GM21619 (cell line): ENCODE measurements around the gene ADORA2A.
A peak's percentile ranks its signal among the peaks of the same experiment; 100 is the strongest.

Source experiments
- ATAC-seq: cut with Tn5 transposase; IDR thresholded peaks from one replicate; pipeline ENCODE4 v1.9.1; 2021; ENCODE audit not compliant: unreplicated experiment

The ADORA2A gene

DNA sequence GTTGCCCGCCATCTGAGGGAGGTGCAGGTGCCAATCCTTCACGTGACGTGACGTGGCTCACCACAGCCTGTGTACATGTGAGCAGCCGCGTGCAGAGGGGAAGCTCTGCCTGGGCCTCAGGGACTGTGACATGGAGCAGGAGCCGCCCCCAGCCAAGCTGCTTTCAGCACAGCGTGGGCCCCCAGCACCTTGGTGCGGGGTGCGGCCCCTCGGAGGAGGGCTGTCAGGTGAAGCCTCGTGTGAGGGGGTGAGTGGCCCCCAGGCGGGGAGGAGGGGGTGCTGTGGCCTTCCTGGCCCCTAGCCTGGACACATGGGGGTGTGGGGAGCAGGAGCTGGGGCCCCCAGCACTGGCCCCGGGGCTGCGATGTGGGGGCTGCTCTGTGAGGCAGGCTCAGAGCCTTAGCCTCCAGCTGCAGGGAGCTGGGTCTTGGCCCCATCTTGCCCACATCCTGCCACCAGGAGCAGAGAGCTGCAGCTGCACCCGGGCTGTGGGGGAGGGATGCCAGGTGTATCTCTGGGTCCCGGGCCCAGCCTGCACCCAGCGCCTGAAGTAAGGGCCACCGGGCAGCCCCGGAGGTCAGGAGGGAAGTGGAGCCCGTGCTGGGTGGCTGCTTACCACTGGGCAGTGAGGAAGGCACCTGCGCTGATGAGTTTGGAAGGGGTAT is at the start of gene ADORA2A:
TSS of gene ADORA2A (plus strand) at position 100 of the 665 bp plus-strand sequence. CDS start 5,806 bp downstream, outside the sequence.
- peak; percentile 47 for ATAC-seq

DNA sequence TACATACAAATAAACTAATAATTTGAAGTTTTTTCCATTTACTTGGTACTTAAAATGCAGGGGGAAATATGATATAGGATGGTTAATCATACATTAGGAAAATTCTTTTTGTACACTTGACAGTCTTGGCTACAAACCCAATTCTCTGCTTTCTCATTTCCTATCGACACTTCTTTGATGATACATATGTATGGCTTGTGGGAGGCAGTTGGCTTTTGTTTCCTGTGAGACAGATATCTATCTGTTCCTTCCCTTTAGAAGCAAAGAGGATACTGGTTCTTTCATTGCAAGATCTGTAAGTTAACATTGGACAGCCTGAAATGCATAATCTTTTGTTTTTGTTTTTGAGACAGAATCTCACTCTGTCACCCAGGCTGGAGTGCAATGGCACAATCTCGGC is 47.9 kb upstream of the ADORA2A start:
- no peak for ATAC-seq

DNA sequence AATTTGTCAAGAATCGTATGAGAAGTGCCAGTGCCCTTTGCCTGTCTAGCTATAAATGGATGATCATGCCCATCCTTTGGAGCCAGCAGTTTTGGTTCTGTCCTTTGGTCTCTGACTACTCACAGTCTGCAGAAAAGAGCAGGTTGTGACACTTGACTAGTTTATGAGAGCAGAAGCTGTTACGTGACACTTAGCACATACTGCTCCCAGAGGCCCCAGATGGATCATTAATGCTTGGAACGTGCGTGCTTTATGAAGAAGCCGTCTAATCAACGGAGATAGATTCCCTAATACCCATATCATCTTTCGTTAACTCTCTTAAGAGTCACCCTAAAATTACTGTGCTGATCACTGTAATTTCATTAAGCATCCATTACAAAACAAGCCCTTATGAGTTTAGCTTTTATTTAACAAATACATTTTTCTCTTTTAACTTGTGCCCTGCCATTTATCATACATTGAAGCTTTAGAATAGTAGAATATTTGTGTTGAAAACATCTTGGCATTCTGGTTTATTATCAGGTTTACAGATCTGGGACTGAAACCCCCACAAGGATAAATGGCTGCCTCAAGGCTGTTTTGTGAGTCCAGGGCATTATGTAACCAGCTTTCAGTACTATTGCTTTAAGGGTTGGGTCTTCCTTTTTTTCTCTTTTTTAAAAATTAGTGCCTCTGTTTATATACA is 47.0 kb upstream of the ADORA2A start:
- no peak for ATAC-seq

DNA sequence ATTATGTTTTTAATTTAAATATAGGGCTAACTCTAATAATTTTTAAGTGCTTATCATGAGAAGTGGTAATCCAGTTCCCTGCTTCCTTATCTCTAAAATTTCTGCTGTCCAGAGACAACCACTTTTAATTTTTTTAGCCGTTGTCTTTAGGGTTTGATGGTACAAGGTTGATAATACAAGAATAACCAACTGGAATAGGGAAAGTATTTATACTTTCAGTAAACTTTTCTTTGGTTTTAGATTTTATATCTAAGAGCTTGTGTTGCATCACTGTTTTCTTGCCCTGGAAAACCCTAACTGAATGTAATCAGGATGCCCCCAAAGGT is 46.5 kb upstream of the ADORA2A start:
- ATAC-seq = no peak

DNA sequence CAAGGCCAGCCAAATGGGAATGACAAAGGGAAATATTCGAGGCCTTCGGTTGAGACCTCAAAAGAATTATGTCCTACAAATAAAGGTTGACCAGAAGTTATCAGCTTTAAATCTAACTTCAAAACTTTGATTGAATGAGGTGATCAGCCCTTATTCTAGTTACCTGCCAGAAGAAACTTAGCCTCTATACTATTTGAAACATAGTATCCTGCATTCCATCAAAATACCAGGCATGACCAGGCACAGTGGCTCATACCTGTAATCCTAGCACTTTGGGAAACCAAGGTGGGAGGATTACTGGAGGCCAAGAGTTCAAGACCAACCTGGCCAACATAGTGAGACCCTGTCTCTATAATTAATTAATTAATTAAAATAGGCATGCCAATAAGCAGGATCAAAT is 44.3 kb upstream of the ADORA2A start:
- no peak for ATAC-seq

DNA sequence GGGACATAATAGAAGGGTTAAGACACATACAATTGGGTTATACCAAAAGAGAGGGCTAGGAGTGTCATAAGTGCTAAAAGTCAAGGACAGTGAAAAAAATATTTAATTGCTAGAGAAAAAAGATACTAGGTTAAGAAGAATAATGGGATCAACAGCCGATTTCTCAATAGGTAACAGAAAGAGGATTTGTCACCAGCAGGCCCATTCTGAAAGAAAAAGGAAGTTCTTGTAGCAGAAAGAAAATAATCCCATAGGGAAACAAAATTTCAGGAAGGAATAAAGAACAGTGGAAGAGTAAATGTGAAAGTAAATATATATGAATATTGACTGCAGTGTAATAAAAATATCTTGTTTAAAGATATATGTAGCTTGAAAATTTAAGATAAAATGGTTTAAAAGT is 43.3 kb upstream of the ADORA2A start:
- no peak for ATAC-seq

DNA sequence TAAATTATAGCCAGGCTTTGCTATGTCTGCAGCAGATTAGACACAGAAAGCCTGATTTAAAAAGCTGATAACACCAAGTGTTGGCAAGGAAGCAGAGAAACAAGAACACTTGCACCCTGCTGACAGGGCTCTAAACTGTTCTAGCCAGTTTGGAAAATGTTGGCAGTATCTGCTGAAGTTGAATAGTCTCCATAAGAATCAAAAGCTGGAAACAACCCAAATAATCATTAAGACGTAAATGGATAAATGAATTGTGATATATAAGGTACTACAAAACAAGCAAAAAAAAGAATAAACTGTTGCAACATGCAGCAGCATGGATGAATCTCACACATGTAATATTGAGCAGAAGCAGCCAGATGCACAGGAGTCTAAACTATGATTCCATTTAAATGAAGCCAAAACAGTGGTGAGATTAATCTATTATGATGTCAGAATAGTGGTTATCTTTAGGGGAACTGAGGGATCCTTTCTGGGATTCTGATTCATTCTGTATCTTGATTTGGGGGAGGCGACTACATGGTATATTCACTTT is 40.4 kb upstream of the ADORA2A start:
- no peak for ATAC-seq

DNA sequence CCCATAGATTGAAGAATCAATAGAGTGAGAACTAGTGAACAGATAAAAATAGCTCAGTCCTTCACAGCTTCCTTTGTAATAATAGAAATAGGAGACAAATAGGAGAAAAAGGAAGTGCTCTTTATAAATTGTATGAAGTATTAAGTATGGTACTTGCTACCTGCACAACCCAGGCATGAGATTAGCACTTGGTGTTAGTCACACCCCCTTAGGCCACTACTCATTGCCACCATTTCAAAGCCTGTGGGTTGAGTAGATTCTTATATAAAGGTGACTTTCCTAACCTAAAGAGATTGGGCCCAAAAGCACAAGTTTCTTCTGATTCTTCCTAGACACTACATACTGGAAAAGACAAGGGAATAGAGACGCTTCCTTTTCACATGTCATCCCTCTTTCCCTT is 37.7 kb upstream of the ADORA2A start:
- no peak for ATAC-seq

DNA sequence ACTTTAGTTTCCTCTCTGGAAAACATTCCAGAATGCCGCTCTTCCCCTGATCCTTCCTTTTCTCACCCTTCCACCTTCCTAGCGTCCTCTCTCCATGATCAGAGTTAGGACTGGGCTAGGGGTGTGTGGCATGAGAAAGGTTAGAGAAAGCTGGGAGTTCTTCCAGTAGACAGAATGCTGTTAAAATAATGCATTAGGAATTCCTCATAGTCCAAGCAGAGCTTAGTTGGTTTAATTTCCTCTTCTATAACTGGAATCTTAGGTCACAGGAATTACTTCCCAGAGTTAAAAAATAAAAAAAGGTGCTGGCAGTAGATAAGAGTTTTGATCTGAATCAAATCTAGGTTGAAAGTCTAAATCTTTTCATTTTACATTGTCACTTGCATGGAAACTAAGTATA is 37.2 kb upstream of the ADORA2A start:
- ATAC-seq = no peak

DNA sequence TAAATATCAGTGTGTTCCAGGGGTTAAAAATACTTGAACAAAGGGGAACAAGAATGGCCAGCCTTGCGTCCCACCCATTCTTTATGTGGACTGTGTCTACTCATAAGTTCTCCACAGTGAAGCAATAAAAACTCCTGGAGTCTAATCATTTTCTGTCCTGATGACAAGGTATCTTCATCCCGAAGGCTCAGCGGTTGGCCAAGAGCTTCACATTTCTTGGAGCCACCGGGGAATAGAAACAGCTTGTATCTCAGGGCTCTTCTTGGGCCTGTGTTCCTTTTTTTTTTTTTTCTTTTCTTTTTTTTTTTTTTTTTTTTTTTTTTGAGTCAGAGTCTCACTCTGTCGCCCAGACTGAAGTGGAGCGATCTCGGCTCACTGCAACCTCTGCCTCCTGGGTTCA is 36.8 kb upstream of the ADORA2A start:
- no peak for ATAC-seq

DNA sequence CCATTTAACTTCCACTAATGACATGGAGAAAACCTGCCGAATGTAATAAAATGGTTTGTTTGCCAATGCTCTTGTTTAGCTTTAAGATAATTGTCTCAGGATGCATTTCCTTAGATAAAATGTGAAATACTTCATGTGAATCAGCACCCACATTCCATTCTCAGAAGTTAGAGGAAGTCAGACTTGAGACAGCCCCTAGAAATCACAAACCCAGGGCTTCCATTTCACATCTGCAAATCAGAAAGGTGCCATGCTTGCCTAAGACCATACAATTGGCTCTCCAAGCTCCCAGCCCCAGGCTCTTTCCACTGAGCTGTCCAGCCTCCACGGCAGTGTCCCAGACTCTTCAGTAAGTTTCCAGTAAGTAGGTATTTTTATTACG is 35.6 kb upstream of the ADORA2A start:
- ATAC-seq = no peak

DNA sequence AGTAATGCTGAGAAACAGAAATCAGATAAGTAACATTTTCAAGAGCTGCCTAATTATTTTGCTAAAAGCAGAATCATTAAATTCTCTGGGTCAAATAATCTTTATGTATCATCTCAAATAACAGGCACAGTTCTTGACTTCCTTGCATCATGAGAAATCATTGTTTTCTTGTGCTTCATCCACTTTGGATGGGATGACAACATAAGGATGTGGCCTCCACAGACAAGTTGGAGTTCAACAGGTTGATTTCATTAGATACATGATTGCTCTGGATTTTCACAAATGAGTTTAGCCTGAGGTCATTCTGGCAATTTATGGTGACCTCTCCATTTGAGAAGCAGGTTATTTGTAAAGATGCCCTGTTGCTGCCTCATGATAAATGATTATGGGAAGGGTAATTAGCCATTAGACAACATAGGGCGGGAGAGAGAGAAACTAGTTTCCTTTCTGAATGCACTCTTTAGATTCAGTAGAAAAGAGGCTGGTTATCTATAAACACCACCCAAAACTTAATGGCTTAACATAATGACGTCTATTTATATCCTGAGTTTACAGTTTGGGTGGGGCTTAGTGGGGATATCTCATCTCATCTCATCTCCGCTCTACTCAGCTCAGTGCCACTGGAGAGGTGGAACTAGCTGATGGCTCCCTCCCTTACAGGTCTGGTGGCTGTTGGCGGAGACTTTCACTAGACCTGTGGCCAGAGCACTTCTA is 35.0 kb upstream of the ADORA2A start:
- no peak for ATAC-seq

DNA sequence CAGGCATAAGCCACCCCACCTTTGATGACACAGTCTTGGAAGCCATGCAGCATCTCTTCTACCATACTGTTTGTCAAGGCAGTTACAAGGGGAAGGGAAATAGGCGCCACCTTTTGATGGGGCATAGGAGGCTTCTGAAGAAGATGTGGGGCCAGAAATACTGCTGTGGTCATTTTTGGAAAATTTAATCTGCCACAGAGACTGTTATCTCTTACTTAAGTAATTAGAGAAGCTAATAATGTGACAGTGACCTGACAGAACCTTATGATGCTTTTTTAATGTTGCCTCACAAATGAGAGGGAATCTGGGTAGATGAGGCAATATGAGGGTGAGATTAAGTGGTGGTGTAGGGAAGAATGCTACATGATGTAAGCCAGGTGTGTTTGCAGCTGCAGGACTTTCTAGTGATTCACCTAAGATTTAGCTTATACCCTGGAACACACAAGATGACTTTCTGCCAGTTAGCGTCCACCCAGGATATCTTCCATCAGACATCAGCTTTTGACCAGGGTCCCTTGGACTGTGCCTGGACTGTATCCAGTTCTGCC is 34.3 kb upstream of the ADORA2A start:
- no peak for ATAC-seq

DNA sequence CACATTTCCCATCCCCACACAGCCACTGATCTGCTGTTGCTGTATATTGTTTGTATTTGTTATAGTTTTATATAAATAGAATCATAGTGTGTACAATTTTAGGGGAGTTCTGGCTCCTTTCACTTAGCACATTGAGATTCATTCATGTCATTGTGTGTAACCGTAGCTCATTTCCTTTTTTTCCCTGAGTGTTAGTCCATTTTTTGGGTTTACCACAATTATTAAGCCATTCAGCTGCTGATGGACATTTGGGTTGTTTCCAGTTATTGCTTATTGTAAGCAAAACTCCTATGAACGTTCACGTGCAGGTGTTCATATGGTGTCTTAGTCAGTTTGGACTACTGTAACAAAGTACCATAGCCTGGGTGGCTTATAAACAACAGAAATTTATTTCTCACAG is 33.6 kb upstream of the ADORA2A start:
- ATAC-seq = no peak

DNA sequence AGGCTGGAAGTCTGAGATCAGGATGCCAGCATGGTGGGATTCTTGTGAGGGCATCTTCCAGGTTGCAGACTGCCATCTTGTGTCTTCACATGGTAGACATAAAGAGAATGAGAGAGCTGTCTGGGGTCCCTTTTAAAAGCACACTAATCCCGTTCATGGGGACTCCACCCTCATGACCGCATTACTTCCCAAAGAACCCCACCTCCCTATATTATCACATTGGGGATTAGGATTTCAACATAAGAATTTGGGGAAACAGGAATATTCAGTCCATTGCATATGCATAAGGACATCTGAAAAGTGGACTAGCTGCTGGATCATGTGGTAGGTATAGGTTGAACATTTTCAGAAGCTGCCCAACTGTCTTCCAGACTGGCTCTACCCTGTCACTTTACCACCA is 33.1 kb upstream of the ADORA2A start:
- no peak for ATAC-seq

DNA sequence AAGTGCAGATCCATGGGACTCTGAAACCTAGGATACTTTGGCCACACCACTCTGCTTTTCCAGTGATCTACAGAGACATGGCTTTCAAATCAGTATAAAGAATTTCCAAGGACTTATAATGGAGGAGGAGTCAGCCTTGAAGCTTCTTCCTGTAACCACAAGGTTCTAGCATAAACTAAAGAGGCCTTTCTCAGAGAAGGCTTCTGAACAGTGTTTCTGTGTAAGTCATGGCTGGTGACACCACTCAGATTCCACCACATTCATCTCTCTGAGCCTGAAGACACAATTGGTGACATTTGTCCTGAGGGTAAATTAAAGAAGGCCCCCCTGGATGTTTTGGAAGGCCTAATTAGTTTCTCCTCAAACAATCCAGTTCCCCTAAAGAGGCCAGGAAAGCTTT is 29.0 kb upstream of the ADORA2A start:
- ATAC-seq = no peak

DNA sequence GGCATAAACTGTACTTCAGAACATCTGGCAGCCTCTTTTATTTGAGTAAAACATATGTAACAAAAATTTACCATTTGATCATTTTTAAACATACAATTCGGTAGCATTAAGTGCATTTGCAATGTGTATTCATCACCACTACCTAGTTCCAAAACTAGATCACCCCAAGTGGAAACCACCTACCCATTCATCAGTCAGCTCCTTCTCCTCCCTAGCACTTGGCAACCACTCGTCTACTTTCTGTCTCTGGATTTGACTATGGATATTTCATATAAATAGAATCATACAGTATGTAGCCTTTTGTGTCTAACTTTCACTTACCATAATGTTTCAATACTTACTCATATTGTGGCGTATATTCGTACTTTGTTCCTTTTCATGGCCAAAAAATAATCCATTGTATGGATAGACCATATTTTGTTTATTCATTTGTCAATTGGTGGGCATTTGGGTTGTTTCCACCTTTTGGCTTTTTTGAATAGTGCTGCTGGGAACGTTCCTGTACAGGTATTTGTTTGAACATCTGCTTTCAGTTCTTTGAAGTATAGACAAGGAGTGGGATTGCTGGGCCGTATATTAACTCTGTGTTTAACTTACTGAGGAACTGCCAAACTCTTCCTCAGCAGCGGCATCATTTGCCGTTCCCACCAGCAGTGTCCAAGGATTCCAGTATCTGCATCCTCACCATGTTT is 27.2 kb upstream of the ADORA2A start:
- ATAC-seq = no peak

DNA sequence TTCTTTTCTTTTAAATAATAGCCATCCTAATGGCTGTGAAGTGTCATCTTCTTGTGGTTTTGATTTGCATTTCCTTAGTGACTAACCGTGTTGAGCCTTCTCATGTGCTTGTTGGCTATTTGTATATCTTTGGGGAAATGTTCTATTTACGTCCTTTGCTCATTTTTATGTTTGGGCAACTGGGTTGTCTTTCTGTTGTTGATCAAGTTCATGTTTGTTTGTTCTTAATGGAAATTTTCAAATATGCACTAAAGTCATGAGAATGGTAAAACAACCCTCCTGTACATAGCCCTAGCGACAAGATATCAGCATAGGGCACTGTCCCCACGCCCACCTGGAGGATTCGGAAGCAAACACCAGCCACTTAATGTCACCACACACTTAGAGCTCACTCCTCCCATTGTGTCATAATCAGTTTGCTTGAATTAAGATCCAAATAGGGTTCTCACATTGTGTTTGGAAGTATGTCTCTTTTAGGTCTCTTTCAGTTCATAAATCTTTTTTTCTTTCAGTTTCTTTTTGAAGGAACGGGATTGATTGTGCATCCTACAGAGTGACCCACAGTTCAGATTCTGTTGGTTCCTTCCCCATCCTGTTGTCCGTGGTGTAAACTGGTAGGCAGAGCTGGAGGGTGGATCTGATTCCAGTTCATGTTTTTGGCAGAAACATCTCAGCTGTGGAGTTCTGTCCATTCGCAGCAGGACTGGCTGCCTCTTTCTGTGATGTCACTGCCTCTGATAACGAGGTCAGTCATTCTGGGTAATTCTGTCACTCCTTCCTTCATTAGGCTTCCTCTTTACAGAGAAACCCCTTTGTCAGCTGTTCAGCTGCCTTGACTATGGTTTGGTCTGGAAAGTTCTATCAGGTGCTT is 26.4 kb upstream of the ADORA2A start:
- ATAC-seq = no peak

DNA sequence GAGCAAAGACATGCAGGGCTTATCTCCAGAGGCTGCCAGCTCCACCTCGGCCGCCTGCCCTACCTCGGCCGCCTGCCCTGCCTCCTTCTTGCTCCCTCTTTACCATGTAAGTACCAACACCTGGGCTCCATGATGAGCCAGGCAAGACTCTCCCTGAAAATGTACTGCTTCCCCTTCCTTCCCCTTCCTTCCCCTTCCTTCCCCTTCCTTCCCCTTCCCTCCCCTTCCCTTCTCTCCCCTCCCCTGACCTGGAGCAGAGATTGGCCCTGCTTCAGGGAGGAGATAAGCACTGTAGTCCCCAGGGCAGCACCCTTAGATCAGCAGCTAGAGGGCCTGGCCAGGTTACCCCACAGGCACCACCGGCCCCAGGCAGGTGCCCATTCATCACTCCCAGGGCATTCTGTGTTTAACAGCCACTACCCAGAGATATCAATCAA is 25.4 kb upstream of the ADORA2A start:
- ATAC-seq = no peak

DNA sequence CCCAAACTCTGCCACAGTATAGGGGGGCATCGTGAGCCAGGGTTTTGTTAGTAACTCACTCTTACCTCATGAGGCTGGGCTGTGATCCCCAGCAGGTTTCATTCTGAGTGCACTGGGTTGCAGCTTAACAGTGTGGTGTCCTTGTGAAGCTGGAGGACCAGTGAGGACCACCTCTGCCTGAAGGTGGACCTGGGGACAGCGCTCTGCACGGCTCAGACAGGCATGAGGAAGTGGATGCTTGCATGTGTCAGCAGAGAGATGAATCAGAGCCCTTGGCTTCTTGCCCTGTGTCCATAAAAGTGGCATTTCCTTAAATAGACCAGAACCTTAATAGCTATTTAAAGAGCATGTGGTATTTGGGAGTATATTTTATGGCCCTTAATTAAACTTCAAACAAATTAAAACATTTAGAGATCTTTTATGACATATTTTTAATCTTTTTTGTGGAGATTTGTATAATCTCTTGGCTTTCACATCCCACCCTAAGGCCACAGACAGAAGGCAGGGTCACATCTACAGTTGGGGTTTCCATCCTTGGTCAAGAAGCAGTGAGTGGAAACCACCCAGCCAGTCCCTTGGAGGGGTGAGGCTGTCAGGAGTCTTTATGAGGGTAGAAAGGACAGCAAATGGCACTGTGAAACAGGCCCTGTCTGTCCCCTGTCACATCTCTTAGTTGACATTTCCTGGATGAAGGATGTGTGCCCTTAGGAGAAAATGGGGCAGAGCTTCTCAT is 24.8 kb upstream of the ADORA2A start:
- ATAC-seq = no peak
